Nephron (organoid): Measurements from ENCODE around the gene WNT7A.

Experiments used
- H3K27ac Mint-ChIP-seq, 3 experiments: 2 replicates each; pipeline ENCODE4 v1.8.0; 2020; ENCODE audit warnings: mixed read lengths in 3 of 3, mild to moderate bottlenecking in 2 of 3, moderate library complexity in 1 of 3
- H3K27me3 Mint-ChIP-seq: 2 replicates; pipeline ENCODE4 v1.8.0; 2021; ENCODE audit warnings: low read depth, mild to moderate bottlenecking, moderate library complexity, mixed read lengths
- H3K36me3 Mint-ChIP-seq: 2 replicates; pipeline ENCODE4 v1.8.0; 2020; ENCODE audit warnings: low read depth, mixed read lengths
- H3K4me1 Mint-ChIP-seq: 2 replicates; pipeline ENCODE4 v1.8.0; 2020; ENCODE audit warnings: mixed read lengths
- H3K4me3 Mint-ChIP-seq, 3 experiments: 2 replicates each; pipeline ENCODE4 v1.8.0; 2020; ENCODE audit warnings: mild to moderate bottlenecking in 3 of 3, mixed read lengths in 3 of 3, moderate library complexity in 2 of 3
- H3K9me3 Mint-ChIP-seq: 2 replicates; pipeline ENCODE4 v1.8.0; 2020; ENCODE audit warnings: mixed read lengths
- TF ChIP-seq, protein P1 (sequence below), 3 experiments: fragments of 200-600 bp; sonication (generic); IDR thresholded peaks; one replicate each; pipeline ENCODE4 v1.5.0; 2021; ENCODE audit warnings: antibody characterized with exemption in 3 of 3; ENCODE audit not compliant: unreplicated experiment in 3 of 3

WNT7A gene

GRCh38 chr3:13828501-13829265 is 51.2 kb downstream of the WNT7A start:
- TF ChIP-seq, protein P1, sequence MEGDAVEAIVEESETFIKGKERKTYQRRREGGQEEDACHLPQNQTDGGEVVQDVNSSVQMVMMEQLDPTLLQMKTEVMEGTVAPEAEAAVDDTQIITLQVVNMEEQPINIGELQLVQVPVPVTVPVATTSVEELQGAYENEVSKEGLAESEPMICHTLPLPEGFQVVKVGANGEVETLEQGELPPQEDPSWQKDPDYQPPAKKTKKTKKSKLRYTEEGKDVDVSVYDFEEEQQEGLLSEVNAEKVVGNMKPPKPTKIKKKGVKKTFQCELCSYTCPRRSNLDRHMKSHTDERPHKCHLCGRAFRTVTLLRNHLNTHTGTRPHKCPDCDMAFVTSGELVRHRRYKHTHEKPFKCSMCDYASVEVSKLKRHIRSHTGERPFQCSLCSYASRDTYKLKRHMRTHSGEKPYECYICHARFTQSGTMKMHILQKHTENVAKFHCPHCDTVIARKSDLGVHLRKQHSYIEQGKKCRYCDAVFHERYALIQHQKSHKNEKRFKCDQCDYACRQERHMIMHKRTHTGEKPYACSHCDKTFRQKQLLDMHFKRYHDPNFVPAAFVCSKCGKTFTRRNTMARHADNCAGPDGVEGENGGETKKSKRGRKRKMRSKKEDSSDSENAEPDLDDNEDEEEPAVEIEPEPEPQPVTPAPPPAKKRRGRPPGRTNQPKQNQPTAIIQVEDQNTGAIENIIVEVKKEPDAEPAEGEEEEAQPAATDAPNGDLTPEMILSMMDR (IDR thresholded peaks at IDR 0.05; ENCODE audit: unreplicated experiment in 3 of 3): no peak
- H3K9me3 Mint-ChIP-seq: no peaks in the 10 kb centered on the region
- no peak overlapping the region for H3K27ac Mint-ChIP-seq
- H3K4me3 Mint-ChIP-seq: no peak overlapping the region
- H3K36me3 Mint-ChIP-seq: no peaks in the 10 kb centered on the region
- H3K4me1 Mint-ChIP-seq: peaks cover 10% of the 10 kb centered on the region
- H3K27me3 Mint-ChIP-seq: peaks cover 22% of the 10 kb centered on the region

DNA sequence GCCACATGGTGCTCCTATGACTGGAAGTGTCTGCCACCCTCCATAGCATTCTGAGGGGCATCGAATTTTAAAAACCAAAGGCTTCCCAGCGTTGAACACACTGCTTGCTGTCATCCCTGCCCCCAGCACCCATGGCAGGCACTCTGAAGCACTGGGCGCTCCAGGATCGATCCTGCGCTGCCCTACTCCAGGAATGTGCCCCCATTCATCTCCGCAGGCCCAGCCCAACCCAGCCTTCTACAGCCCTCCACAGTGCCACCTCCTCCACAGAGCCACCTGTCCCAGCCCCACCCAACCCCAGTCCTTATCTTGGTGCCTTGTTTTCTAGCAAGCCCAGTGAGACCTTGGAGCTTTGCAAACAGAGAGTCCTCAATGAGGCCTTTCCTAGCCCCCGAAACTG is 52.2 kb downstream of the WNT7A start:
- TF ChIP-seq, protein P1 (IDR thresholded peaks at IDR 0.05; ENCODE audit: unreplicated experiment in 3 of 3): no peak
- H3K4me3 Mint-ChIP-seq: no peak overlapping the region
- H3K27me3 Mint-ChIP-seq: peaks cover 22% of the 10 kb centered on the region
- H3K9me3 Mint-ChIP-seq: no peaks in the 10 kb centered on the region
- H3K27ac Mint-ChIP-seq: no peak overlapping the region
- H3K36me3 Mint-ChIP-seq: no peaks in the 10 kb centered on the region
- H3K4me1 Mint-ChIP-seq: peaks cover 10% of the 10 kb centered on the region

- peaks cover 10% of the 10 kb centered on the region for H3K4me1 Mint-ChIP-seq
- no peaks in the 10 kb centered on the region for H3K9me3 Mint-ChIP-seq
- H3K27ac Mint-ChIP-seq: no peak overlapping the region
- H3K4me3 Mint-ChIP-seq: no peak overlapping the region
- H3K36me3 Mint-ChIP-seq: no peaks in the 10 kb centered on the region
- H3K27me3 Mint-ChIP-seq: peaks cover 21% of the 10 kb centered on the region
- TF ChIP-seq, protein P1 (IDR thresholded peaks at IDR 0.05; ENCODE audit: unreplicated experiment in 3 of 3): no peak
These were observed 52.6 kb downstream of the WNT7A start for GRCh38 chr3:13827256-13827655.

DNA sequence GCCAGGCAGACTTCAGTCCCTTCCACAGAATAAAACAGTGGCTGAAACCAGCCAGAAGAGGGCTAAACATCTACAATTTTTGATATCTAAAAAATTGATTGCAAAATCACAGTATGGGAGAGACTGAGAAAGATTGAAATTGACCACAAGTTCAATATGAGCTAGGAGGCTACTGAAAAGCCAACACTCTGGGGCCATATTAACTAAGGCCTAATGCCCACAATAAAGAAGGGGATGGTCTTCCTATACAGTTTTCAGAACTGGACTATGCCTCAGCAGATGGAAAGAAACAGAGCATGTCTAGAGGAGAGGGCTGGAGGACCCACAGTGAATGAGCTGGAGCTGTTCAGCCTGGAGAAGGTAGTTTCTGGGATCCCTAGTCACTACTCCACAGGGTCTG is 53.2 kb downstream of the WNT7A start:
- Mint-ChIP-seq H3K36me3 (no peaks in the 10 kb centered on the region), H3K4me1 (peaks cover 10% of the 10 kb centered on the region), H3K27me3 (peaks cover 19% of the 10 kb centered on the region), H3K9me3 (no peaks in the 10 kb centered on the region), H3K27ac (no peak overlapping the region), H3K4me3 (no peak overlapping the region)
- TF ChIP-seq, protein P1 (IDR thresholded peaks at IDR 0.05; ENCODE audit: unreplicated experiment in 3 of 3): no peak

- Mint-ChIP-seq H3K4me3 (no peak overlapping the region), H3K36me3 (no peaks in the 10 kb centered on the region), H3K4me1 (peaks cover 10% of the 10 kb centered on the region), H3K9me3 (no peaks in the 10 kb centered on the region), H3K27me3 (peaks cover 14% of the 10 kb centered on the region), H3K27ac (no peak overlapping the region)
- TF ChIP-seq, protein P1 (IDR thresholded peaks at IDR 0.05; ENCODE audit: unreplicated experiment in 3 of 3): no peak
These were observed 54.0 kb downstream of the WNT7A start for GRCh38 chr3:13825821-13826220.

DNA sequence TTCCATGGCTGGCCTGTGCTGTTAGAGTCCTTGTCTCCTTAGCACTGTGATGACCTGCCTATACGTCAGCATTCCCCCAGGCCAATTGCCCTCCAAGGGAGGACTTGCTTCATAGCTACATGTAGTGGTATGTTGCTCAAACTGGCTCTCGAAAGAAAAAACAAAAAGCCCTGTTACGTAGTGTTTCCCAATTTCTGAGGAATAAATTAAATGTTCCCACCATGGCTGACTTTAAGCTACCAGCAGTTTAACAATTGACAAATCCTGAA is 54.6 kb downstream of the WNT7A start:
- peaks cover 10% of the 10 kb centered on the region for H3K4me1 Mint-ChIP-seq
- H3K9me3 Mint-ChIP-seq: no peaks in the 10 kb centered on the region
- TF ChIP-seq, protein P1 (IDR thresholded peaks at IDR 0.05; ENCODE audit: unreplicated experiment in 3 of 3): no peak
- no peak overlapping the region for H3K4me3 Mint-ChIP-seq
- H3K27me3 Mint-ChIP-seq: peaks cover 9% of the 10 kb centered on the region
- peak overlapping the region in 1 of 3 experiments; percentile 60 for H3K27ac Mint-ChIP-seq
- H3K36me3 Mint-ChIP-seq: no peaks in the 10 kb centered on the region
